Stimulated activated CD4-positive, alpha-beta T cell treated with anti-CD3 and anti-CD28 coated beads, Interleukin-4, amount 100 ng/mL, for 48 hours (primary cell): ENCODE data around the gene OR8D2.
"Not testable (repeated sequence)": the region's sequence is repeated elsewhere in the genome, so short reads cannot be mapped to it uniquely, and the experiment has no call there.

ENCODE experiments used
- DNase-seq, 2 donors: peaks; one replicate each; pipeline ENCODE4 v3.0.0-alpha.2; 2020; ENCODE audit warnings: low read depth in 2 of 2

OR8D2 gene

GRCh38 chr11:124285610-124286344, 34.2 kb downstream of the OR8D2 start:
- DNase-seq: no peak

DNA sequence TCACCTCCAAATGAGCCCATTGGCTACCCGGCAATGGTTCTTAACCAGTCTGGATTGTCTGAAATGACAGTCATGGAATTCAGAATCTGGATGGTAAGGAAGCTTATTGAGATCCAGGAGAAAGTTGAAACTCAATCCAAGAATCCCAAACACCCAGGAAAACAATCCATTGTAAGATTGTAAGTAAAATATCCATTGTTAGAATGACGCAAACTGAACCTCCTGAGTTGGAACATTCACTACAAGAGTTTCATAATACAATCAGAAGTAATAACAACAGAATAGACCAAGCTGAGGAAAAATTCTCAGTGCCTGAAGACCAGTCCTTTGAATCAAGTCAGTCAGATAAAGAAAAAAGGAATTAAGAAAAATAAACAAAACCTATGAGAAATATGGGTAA, 41.7 kb downstream of the OR8D2 start:
- no peak for DNase-seq

DNA sequence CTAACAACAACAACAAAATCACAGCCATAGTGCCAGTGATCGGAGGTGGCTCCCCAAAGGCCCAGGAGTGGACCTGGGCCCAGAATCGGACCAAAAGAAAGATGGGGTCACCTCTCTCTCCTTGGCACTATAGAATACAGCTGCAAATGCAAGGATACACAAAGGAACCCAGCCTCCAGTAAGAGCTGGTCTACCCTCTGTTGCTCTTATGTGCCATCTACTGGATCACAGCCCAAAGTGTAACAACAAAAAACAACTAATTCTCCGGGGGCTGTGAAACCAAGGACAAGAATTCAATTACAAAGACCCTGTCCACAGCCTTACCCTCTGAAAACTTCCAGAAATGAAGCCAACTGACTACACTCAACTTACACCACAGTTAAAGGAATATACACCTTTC, 42.2 kb downstream of the OR8D2 start:
- no peak for DNase-seq

DNA sequence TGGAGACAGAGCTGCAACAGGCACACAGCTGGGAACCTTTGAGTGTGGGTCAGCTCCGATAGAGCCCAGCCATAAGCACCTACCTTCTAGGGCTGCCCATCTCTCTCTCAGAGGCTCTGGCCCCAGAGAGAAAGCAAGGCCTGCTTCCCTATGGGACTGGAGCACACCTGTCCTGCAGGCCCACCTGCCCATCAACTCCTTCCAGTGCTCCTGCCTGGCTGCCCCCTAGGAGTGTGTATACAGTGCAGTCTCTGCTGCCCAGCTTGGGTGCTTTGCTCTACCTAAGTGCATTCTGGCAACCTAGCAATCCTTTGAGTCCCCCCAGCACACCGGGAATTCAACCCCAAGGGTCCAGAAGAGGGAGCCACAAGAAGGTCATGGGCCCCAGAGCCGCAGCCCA, 42.8 kb downstream of the OR8D2 start:
- no peak for DNase-seq

DNA sequence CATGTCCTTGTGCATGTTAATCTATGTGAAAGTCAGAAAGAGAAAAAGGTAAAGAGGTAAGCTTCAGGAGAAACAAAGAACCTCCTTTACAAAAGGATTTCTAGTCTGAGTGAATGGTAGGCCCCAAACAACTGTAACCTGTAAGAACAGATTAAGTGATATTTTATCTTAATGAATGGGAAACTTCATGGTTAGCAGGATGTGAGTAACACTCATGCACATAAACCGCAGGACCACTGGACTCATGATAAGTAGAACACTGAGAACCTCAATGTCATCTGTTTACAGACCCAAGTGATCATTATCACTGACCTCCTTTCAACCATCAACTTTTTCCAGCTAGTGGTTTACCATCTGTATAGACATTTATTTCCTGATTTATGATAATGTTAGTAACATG, 43.9 kb downstream of the OR8D2 start:
- DNase-seq: peak in 1 of 2 donors; percentile 4

DNA sequence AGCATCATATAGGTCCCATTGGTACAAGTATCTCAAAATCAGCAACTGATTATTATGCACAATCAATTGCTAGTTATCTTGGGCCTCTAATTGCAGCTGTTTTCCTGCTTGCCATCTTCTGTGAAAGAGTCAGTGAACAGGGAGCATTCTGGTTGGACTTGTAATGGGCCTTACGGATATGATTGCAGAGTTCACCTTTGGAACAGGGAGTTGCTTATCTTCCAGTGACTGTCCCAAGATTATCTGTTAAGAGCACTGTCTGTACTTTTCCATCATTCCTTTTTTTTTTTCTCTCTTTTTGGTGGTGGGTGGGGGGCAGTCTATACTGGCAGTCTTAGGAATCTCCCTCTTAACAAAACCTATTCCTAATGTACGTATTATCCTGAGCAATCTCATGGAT, 46.0 kb downstream of the OR8D2 start:
- DNase-seq: no peak

- not testable (repeated sequence) for DNase-seq
Measured at GRCh38 chr11:124270886-124271285, 49.1 kb downstream of the OR8D2 start.
